ENCODE results near the gene CEP41.

DNA sequence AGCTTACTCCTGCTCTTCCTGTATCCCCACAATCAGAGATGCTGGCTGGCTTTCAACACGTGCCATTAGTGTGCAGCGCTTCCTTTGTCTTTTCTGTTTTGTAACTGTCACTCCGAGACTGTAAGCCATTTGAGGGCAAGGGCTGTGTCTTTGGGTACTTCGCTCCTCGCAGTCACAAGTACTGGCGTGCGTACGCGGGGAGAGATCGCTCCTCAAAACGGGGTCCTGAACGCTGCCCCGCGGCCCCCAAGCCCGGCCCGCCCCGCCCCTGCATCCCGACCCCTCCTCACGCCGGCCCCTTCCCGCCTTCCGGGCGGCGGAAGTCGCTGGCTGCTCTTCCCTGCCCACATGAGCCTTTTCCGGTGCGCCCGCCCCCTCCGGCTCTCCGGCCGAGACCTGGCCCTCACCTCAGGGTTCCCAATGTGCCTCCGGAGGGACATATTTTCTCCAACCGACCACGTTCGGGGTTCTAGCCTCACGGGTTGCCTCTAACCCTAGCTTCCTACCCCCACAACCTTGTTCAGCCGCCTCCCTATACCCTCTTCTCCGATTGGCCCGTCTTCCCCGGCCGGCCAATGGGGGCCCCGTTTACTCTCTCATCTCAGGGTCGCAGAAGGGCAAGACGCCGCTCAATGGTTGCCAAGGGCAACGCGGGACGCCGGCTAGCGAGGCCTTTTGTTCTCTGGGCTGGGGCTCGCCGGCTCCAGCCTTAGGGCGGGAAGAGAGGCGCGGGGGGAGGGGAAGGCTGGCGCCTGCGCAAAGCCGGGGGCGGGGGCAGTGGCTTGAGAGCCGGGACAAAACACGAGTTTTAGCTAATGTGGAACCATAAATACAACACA, at the start of gene CEP41:
- TF ChIP-seq EZH2phosphoT487 (IDR thresholded peaks at IDR 0.05; ENCODE audit: low read length): no peak
- TF ChIP-seq, protein P1, sequence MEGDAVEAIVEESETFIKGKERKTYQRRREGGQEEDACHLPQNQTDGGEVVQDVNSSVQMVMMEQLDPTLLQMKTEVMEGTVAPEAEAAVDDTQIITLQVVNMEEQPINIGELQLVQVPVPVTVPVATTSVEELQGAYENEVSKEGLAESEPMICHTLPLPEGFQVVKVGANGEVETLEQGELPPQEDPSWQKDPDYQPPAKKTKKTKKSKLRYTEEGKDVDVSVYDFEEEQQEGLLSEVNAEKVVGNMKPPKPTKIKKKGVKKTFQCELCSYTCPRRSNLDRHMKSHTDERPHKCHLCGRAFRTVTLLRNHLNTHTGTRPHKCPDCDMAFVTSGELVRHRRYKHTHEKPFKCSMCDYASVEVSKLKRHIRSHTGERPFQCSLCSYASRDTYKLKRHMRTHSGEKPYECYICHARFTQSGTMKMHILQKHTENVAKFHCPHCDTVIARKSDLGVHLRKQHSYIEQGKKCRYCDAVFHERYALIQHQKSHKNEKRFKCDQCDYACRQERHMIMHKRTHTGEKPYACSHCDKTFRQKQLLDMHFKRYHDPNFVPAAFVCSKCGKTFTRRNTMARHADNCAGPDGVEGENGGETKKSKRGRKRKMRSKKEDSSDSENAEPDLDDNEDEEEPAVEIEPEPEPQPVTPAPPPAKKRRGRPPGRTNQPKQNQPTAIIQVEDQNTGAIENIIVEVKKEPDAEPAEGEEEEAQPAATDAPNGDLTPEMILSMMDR (IDR thresholded peaks at IDR 0.05; ENCODE audit: low read length): no peak
